Mononuclear cell (primary cell): ENCODE data around the gene OR5K3. TPM values are rescaled to one million over a fixed set of nuclear protein-coding genes. Genes with fewer than 3 reads are reported as not detected.

Experiments used
- H3K27me3 ChIP-seq: 2 replicates; pipeline ENCODE4 v1.6.0; 2011; ENCODE audit warnings: low read length, control low read depth; ENCODE audit not compliant: insufficient read depth
- H3K4me1 ChIP-seq: 2 replicates; pipeline ENCODE4 v1.5.1; 2011; ENCODE audit warnings: mild to moderate bottlenecking, low read length, control low read depth; ENCODE audit not compliant: insufficient read depth
- H3K4me3 ChIP-seq: 2 replicates; pipeline ENCODE4 v1.5.1; 2011; ENCODE audit warnings: mild to moderate bottlenecking, low read length, moderate library complexity
- H3K9me3 ChIP-seq: 2 replicates; pipeline ENCODE4 v1.5.1; 2011; ENCODE audit warnings: low read depth, mild to moderate bottlenecking, control low read depth, low read length
- total RNA-seq: library from RNA; depleted of rRNA; stranded (reverse); fragments of >200 nt; gene quantifications from one replicate; pipeline ENCODE4 v1.2.3, GENCODE V29; 2012

The OR5K3 gene
- total RNA-seq, result 0.10 TPM

DNA sequence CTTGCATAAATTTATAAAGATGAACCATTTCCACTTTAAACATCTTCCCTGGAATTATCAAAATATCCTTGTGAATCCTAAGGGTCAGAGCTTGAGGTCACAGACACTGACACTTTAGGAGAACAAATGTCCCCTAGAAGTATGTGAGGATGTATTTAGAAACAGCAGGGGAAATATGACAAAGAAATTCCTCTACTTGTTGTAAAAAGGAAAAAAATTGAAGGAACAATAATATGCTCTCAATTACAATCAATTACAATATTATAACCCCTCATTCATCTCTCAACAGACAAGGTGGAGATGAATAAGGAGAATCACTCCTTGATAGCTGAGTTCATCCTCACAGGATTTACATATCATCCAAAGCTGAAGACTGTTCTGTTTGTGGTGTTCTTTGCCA, at the start of gene OR5K3:
Gene OR5K3 (plus strand): TSS at position 301 of the 400 bp plus-strand sequence. CDS start 0 bp downstream, at position 301.
- no peak within 1 kb of the TSS for H3K4me3 ChIP-seq
- H3K9me3 ChIP-seq, result no peaks in the 10 kb centered on the region
- no peaks in the 10 kb centered on the region for H3K27me3 ChIP-seq
- H3K4me1 ChIP-seq, result no peaks in the 10 kb centered on the region

GRCh38 chr3:98341758-98342157, 48.7 kb upstream of the OR5K3 start:
- H3K4me3 ChIP-seq, result no peak overlapping the region
- no peaks in the 10 kb centered on the region for H3K27me3 ChIP-seq
- no peaks in the 10 kb centered on the region for H3K4me1 ChIP-seq
- H3K9me3 ChIP-seq, result no peaks in the 10 kb centered on the region

- Histone ChIP-seq H3K9me3 (no peaks in the 10 kb centered on the region), H3K4me1 (no peaks in the 10 kb centered on the region), H3K27me3 (no peaks in the 10 kb centered on the region), H3K4me3 (no peak overlapping the region)
These were observed 46.6 kb upstream of the OR5K3 start for GRCh38 chr3:98343647-98344507.

- H3K4me1 ChIP-seq, result no peaks in the 10 kb centered on the region
- no peaks in the 10 kb centered on the region for H3K9me3 ChIP-seq
- H3K4me3 ChIP-seq, result no peak overlapping the region
- no peaks in the 10 kb centered on the region for H3K27me3 ChIP-seq
These were observed 40.4 kb upstream of the OR5K3 start for GRCh38 chr3:98350082-98350481.

DNA sequence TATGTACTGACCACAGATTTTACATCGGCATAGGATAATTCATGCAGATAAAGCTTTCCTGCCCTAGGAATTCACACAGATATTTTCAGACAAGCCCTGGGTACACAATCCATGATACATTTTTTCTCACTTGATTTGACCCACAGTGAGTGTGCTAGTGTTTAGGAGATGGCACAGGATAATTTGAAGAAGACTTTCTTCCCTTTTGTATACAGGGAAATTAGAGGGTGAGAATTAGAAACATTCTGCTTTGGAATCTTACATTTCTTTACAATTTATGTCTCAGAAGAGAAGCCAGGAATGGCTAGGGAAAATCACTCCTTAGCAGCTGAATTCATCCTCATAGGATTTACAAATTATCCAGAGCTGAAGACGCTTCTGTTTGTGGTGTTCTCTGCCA, 36.9 kb upstream of the OR5K3 start, which contains the start of gene OR5K4:
Gene OR5K4 (plus strand): TSS at position 301 of the 400 bp plus-strand sequence. CDS start 0 bp downstream, at position 301.
- Histone ChIP-seq H3K4me3 (no peak within 1 kb of the TSS), H3K4me1 (no peaks in the 10 kb centered on the region), H3K9me3 (no peaks in the 10 kb centered on the region), H3K27me3 (no peaks in the 10 kb centered on the region)

DNA sequence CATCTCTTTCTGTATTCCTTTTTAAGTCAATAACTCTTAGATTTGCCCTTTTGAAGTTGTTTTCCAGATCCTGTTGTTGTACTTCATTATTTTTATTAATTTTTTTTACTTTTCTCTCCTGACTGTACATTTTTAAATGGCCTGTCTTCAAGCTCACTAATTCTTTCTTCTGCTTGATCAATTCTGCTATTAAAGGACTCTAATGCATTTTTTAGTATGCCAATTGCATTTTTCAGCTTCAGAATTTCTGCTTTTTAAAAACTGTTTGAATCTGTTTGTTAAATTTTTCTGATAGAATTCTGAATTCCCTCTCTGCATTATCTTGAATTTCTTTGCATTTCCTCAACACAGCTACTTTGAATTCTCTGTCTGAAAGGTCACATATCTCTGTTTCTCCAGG, 31.2 kb upstream of the OR5K3 start:
- Histone ChIP-seq H3K4me1 (no peaks in the 10 kb centered on the region), H3K4me3 (no peak overlapping the region), H3K27me3 (no peaks in the 10 kb centered on the region), H3K9me3 (no peaks in the 10 kb centered on the region)

GRCh38 chr3:98359993-98360675, 30.3 kb upstream of the OR5K3 start:
- Histone ChIP-seq H3K27me3 (no peaks in the 10 kb centered on the region), H3K9me3 (no peaks in the 10 kb centered on the region), H3K4me3 (no peak overlapping the region), H3K4me1 (no peaks in the 10 kb centered on the region)

DNA sequence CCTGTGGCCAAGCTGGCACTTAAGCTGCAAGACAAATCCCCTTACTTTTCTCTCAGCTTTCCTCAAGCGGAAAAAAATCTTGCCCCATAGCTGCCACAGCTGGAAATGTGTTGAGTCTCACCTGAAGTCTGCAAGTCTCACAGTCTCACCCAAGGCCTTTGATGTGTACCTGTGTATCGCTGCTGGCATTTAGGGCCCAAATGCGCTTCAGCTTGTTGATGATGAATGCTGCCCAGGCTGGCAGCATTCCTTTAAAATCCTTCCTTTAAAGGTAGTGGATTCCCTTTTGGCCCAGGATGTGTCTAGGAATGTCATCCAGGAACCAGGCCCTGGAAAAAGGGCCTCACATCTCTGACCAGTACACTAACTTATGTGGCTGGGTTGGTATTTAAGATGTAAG, 29.8 kb upstream of the OR5K3 start:
- Histone ChIP-seq H3K27me3 (no peaks in the 10 kb centered on the region), H3K9me3 (no peaks in the 10 kb centered on the region), H3K4me1 (no peaks in the 10 kb centered on the region), H3K4me3 (no peak overlapping the region)

DNA sequence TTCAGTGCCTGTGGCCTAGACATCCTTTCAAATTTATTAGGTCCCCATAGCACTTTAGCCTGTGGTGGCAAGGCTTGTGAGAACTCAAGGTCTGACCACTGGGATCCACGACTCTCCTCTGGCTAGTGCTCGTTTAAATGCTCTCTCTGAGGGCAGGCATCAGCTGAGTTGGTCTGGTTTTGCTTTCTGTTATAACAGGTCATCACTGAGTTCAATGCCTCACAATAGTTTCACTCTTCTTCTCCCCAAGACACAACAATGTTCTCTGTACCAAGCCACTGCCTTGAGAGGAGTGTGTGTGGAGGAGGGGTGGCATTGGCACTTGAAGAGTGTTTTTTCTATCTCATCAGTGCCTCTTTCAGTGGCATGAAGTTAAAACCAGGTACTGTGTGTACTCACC, 29.2 kb upstream of the OR5K3 start:
- no peak overlapping the region for H3K4me3 ChIP-seq
- no peaks in the 10 kb centered on the region for H3K4me1 ChIP-seq
- H3K27me3 ChIP-seq, result no peaks in the 10 kb centered on the region
- H3K9me3 ChIP-seq, result no peaks in the 10 kb centered on the region

GRCh38 chr3:98367464-98368246, 22.8 kb upstream of the OR5K3 start:
- Histone ChIP-seq H3K9me3 (no peaks in the 10 kb centered on the region), H3K4me3 (no peak overlapping the region), H3K27me3 (no peaks in the 10 kb centered on the region), H3K4me1 (no peaks in the 10 kb centered on the region)

- H3K9me3 ChIP-seq, result no peaks in the 10 kb centered on the region
- H3K27me3 ChIP-seq, result no peaks in the 10 kb centered on the region
- no peak overlapping the region for H3K4me3 ChIP-seq
- no peaks in the 10 kb centered on the region for H3K4me1 ChIP-seq
These were observed 19.3 kb upstream of the OR5K3 start for GRCh38 chr3:98371186-98371585.

GRCh38 chr3:98371853-98372252, 18.6 kb upstream of the OR5K3 start:
- Histone ChIP-seq H3K27me3 (no peaks in the 10 kb centered on the region), H3K9me3 (no peaks in the 10 kb centered on the region), H3K4me1 (no peaks in the 10 kb centered on the region), H3K4me3 (no peak overlapping the region)

GRCh38 chr3:98372445-98372844, 18.0 kb upstream of the OR5K3 start:
- no peaks in the 10 kb centered on the region for H3K27me3 ChIP-seq
- no peaks in the 10 kb centered on the region for H3K4me1 ChIP-seq
- H3K4me3 ChIP-seq, result no peak overlapping the region
- H3K9me3 ChIP-seq, result no peaks in the 10 kb centered on the region

GRCh38 chr3:98376631-98377030, 13.8 kb upstream of the OR5K3 start:
- Histone ChIP-seq H3K9me3 (no peaks in the 10 kb centered on the region), H3K4me3 (no peak overlapping the region), H3K4me1 (no peaks in the 10 kb centered on the region), H3K27me3 (no peaks in the 10 kb centered on the region)

GRCh38 chr3:98388147-98388546, 2.3 kb upstream of the OR5K3 start:
- no peaks in the 10 kb centered on the region for H3K4me1 ChIP-seq
- no peak overlapping the region for H3K4me3 ChIP-seq
- no peaks in the 10 kb centered on the region for H3K27me3 ChIP-seq
- H3K9me3 ChIP-seq, result no peaks in the 10 kb centered on the region
